Epidermal melanocyte (primary cell): ENCODE results near the gene KCNC4.
A peak's percentile ranks its signal among the peaks of the same experiment; 100 is the strongest.

Experiments
- DNase-seq: peaks from one replicate; pipeline ENCODE4 v3.0.0; 2011; ENCODE audit warnings: low spot score; ENCODE audit not compliant: insufficient read length

The KCNC4 gene

GRCh38 chr1:110188035-110188618, 22.0 kb upstream of the KCNC4 start:
- peak; percentile 52 for DNase-seq

GRCh38 chr1:110189181-110189580, 20.9 kb upstream of the KCNC4 start:
- DNase-seq: no peak

GRCh38 chr1:110190282-110190929, 19.7 kb upstream of the KCNC4 start:
- no peak for DNase-seq

- DNase-seq: no peak
These were observed 17.6 kb upstream of the KCNC4 start for GRCh38 chr1:110192541-110192940.

- DNase-seq: no peak
These were observed 14.9 kb upstream of the KCNC4 start for GRCh38 chr1:110195196-110195595.

GRCh38 chr1:110196917-110197765, 13.0 kb upstream of the KCNC4 start:
- peak; percentile 75 for DNase-seq

GRCh38 chr1:110197905-110198629, 12.0 kb upstream of the KCNC4 start:
- DNase-seq: no peak

- DNase-seq: no peak
These were observed 11.4 kb upstream of the KCNC4 start for GRCh38 chr1:110198746-110199145.

GRCh38 chr1:110200190-110200589, 9.9 kb upstream of the KCNC4 start:
- DNase-seq: no peak

GRCh38 chr1:110200666-110201065, 9.4 kb upstream of the KCNC4 start:
- no peak for DNase-seq

GRCh38 chr1:110201157-110201825, 8.8 kb upstream of the KCNC4 start:
- DNase-seq: no peak

GRCh38 chr1:110203021-110203661, 7.0 kb upstream of the KCNC4 start:
- peak; percentile 69 for DNase-seq

- no peak for DNase-seq
These were observed 5.0 kb upstream of the KCNC4 start for GRCh38 chr1:110205156-110205555.

GRCh38 chr1:110205591-110206155, 4.4 kb upstream of the KCNC4 start:
- DNase-seq: no peak

GRCh38 chr1:110206261-110206920, 3.7 kb upstream of the KCNC4 start:
- no peak for DNase-seq

GRCh38 chr1:110207831-110208230, 2.3 kb upstream of the KCNC4 start:
- peak; percentile 71 for DNase-seq

- no peak for DNase-seq
These were observed 1.0 kb upstream of the KCNC4 start for GRCh38 chr1:110208916-110209645.

- DNase-seq: no peak
These were observed 736 bp downstream of the KCNC4 start for GRCh38 chr1:110210604-110211495.
